Common myeloid progenitor, CD34-positive (primary cell): ENCODE data around the gene FAR2.

Experiments
- CTCF ChIA-PET: fragments of 350-600 bp; sonication (Branson Sonifier 250); formaldehyde crosslinking; loops from one replicate; lab custom pipeline; 2021; ENCODE audit warnings: antibody characterized with exemption; lab: Charles Lee
- POLR2A ChIA-PET: fragments of 350-600 bp; sonication (Branson Sonifier 250); formaldehyde crosslinking; loops from one replicate; lab custom pipeline; 2021; ENCODE audit warnings: antibody characterized with exemption; lab: Charles Lee
- DNase-seq, 3 donors: peaks; one replicate each; pipeline versions ENCODE4 v3.0.0 to v3.0.0-alpha.2; 2013
- H3K27ac ChIP-seq, 2 experiments: 1 replicate in 1 of 2; 2 replicates in 1 of 2; pipeline ENCODE4 v1.7.0; 2013; ENCODE audit warnings: inconsistent platforms in 2 of 2, low read length in 2 of 2, mild to moderate bottlenecking in 2 of 2, low read depth in 1 of 2, moderate library complexity in 1 of 2; ENCODE audit not compliant: severe bottlenecking in 2 of 2, insufficient read depth in 1 of 2, poor library complexity in 1 of 2
- H3K27me3 ChIP-seq, 5 experiments: replicated peaks in 2 of 5; 1 replicate in 3 of 5; 2 replicates in 2 of 5; pipeline versions ENCODE4 v1.6.1 to v1.7.0; 2013; ENCODE audit warnings: low read length in 4 of 5, mild to moderate bottlenecking in 2 of 5, moderate library complexity in 2 of 5, inconsistent platforms in 1 of 5; ENCODE audit not compliant: insufficient read depth in 5 of 5, control insufficient read depth in 4 of 5
- H3K36me3 ChIP-seq, 4 experiments: 1 replicate in 2 of 4; 2 replicates in 2 of 4; pipeline versions ENCODE4 v1.6.1 to v1.7.0; 2013; ENCODE audit warnings: low read length in 3 of 4, control low read depth in 1 of 4, mild to moderate bottlenecking in 1 of 4; ENCODE audit not compliant: control insufficient read depth in 4 of 4, insufficient read depth in 4 of 4
- H3K4me1 ChIP-seq, 4 experiments: 1 replicate in 3 of 4; 2 replicates in 1 of 4; pipeline versions ENCODE4 v1.6.1 to v1.7.1; 2013; ENCODE audit warnings: low read length in 3 of 4, mild to moderate bottlenecking in 3 of 4, control low read depth in 1 of 4, inconsistent platforms in 1 of 4, moderate library complexity in 1 of 4; ENCODE audit not compliant: control insufficient read depth in 4 of 4, insufficient read depth in 4 of 4; ENCODE audit errors: control extremely low read depth in 1 of 4
- H3K4me3 ChIP-seq, 7 experiments: 1 replicate in 4 of 7; 2 replicates in 3 of 7; pipeline versions ENCODE4 v1.5.1 to v1.7.0; 2013; ENCODE audit warnings: mild to moderate bottlenecking in 7 of 7, low read length in 6 of 7, moderate library complexity in 6 of 7, inconsistent platforms in 2 of 7, low read depth in 2 of 7, control low read depth in 1 of 7; ENCODE audit not compliant: insufficient read depth in 4 of 7, control insufficient read depth in 1 of 7; ENCODE audit errors: extremely low read depth in 1 of 7
- H3K9me3 ChIP-seq, 5 experiments: 1 replicate in 4 of 5; 2 replicates in 1 of 5; pipeline versions ENCODE4 v1.6.1 to v1.7.1; 2013; ENCODE audit warnings: low read length in 4 of 5, mild to moderate bottlenecking in 2 of 5, inconsistent platforms in 1 of 5, low read depth in 1 of 5, moderate library complexity in 1 of 5; ENCODE audit not compliant: control insufficient read depth in 4 of 5, insufficient read depth in 2 of 5; ENCODE audit errors: control extremely low read depth in 1 of 5
- WGBS: methylation state at CpG from one replicate; pipeline ENCODE4 v1.1.5; 2013; ENCODE audit not compliant: insufficient coverage; 5-methylcytosine and 5-hydroxymethylcytosine counted together

The FAR2 gene

DNA sequence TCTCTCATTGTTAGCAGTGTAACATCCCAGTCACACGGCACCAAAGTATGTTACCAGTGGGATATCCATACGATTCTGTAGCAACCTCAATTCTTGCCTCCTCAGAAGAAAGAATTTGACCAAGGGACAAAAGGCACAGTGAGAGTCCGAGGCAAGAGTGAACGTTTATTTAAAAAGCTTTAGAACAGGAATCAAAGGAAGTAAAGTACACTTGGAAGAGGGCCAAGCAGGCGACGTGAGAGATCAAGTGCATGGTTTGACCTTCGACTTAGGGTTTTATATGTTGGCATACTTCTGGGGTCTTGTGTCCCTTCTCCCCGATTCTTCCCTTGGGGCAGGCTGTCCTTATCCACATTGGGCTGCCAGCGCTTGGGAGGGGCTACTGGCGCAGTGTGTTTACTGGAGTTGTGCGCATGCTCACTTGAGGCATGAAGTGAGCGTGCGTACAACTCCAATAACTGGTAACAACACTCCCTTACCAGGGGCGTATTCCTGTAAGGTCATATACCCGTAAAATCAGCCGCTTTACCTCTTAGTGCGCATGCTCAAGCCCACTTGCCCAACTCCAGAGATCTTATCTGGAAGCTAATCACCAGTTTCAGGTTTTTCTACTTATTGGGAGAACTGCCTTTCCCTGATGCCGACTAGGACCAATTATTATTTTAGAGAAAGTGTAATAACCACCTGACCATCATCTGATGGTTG lies 71.7 kb downstream of the FAR2 start:
- DNase-seq = no peak
- Histone ChIP-seq H3K27me3 (no peaks in the 10 kb centered on the region), H3K36me3 (peaks cover 0 to 8% (median 2%) of the 10 kb centered on the region in 4 experiments), H3K4me1 (peaks cover 13 to 40% (median 18%) of the 10 kb centered on the region in 4 experiments), H3K9me3 (peaks cover 0 to 9% (median 0%) of the 10 kb centered on the region in 5 experiments), H3K4me3 (no peak overlapping the region), H3K27ac (no peak overlapping the region)
- ChIA-PET POLR2A (interaction anchor here (0.8 kb wide), 1 partner anchor 56 kb away, joined by 3 read pairs; no protein-coding TSS in a partner anchor), CTCF (interaction anchor here (0.8 to 3.1 kb wide), 8 partner anchors 8 to 97 kb away, joined by 3 to 13 read pairs (median 4); no protein-coding TSS in a partner anchor)
- 97% methylated on average over 16 of the region's 18 CpGs for WGBS

DNA sequence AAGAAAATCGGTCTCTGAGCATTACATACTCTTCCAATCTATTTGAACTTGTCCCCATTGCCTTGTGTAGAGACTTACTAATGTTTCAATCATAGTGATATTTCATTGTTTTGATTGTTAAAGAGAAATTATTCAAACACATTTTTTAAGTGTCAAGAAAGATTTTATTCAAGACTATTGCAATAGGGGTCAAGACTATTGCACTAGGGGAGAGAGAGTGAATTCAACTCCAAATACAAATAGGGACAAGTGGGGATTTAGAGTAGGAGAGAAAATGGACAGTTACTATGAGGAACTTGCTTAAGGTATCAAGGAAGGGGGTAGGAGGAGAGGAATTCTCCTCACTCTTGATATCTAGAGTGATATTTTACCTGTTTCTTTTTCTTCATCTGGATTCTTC lies 73.1 kb downstream of the FAR2 start:
- Histone ChIP-seq H3K27ac (no peak overlapping the region), H3K36me3 (peaks cover 0 to 8% (median 2%) of the 10 kb centered on the region in 4 experiments), H3K4me1 (peaks cover 4 to 27% (median 8%) of the 10 kb centered on the region in 4 experiments), H3K9me3 (peaks cover 0 to 9% (median 0%) of the 10 kb centered on the region in 5 experiments), H3K4me3 (no peak overlapping the region), H3K27me3 (no peaks in the 10 kb centered on the region)
- no CpG with 5 or more reads among the region's 1 CpG for WGBS
- ChIA-PET POLR2A (no interaction called here), CTCF (interaction anchor here (1.0 to 3.1 kb wide), 3 partner anchors 9 to 15 kb away, joined by 3 to 13 read pairs (median 3); no protein-coding TSS in a partner anchor)
- DNase-seq = no peak

DNA sequence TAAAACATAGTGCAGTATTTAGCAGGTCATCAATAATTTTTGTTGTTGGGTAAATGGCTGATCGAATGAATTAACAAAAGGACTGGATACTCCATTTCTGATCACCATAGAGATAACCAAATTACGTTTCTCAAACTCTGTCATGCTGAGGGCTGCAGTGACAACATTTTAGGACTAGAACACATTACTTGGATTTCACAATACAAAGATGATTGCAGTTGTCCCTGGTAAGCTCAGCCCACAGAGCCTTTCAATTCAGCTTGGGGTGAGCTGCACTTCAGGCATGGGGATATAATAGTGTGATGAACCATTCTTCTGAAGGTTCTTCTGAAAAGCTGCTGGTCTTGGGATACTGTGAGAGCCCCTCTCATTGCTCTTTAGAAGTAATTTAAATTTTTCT lies 74.3 kb downstream of the FAR2 start:
- WGBS = 100% methylated on average over 1 of the region's 2 CpGs
- Histone ChIP-seq H3K4me3 (no peak overlapping the region), H3K36me3 (peaks cover 0 to 8% (median 2%) of the 10 kb centered on the region in 4 experiments), H3K4me1 (peaks cover 1 to 21% (median 5%) of the 10 kb centered on the region in 4 experiments), H3K27me3 (no peaks in the 10 kb centered on the region), H3K9me3 (peaks cover 0 to 9% (median 0%) of the 10 kb centered on the region in 5 experiments), H3K27ac (no peak overlapping the region)
- ChIA-PET CTCF (interaction anchor here (1.0 kb wide), 2 partner anchors 17 to 94 kb away, joined by 3 read pairs; no protein-coding TSS in a partner anchor), POLR2A (no interaction called here)
- DNase-seq = no peak

DNA sequence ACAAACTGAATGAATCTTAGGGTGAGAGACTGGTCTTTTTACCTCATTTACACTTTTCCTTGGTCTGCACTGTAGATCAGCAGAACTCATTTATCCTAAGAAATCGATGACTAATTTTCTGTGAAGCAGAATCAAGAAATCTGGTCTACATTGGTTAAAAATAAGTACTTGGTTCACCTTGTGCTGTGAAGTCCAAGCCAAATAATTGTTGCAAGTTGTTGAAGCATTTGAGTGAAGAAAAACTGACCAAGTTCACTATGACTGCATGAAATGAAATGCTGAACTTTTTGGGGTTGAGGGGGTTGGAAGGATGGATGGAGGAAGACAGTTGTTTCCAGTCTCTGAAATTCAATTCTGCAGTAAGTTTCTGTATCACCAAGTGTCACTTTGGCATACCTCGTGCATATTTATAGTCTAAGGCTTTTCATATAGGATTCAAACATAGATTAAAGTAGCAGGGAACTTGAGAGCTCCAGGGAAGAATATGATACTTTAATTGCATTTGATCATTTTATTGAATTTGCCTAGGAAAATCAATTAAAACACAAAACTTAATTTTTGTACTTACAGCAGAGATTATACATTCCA lies 75.0 kb downstream of the FAR2 start:
- Histone ChIP-seq H3K27ac (no peak overlapping the region), H3K27me3 (no peaks in the 10 kb centered on the region), H3K4me3 (no peak overlapping the region), H3K36me3 (peaks cover 0 to 8% (median 2%) of the 10 kb centered on the region in 4 experiments), H3K4me1 (peaks cover 2 to 25% (median 6%) of the 10 kb centered on the region in 4 experiments), H3K9me3 (peaks cover 0 to 9% (median 0%) of the 10 kb centered on the region in 5 experiments)
- 100% methylated on average over 1 of the region's 2 CpGs for WGBS
- no peak for DNase-seq
- ChIA-PET POLR2A (no interaction called here), CTCF (interaction anchor here (1.0 kb wide), 2 partner anchors 17 to 94 kb away, joined by 3 read pairs; no protein-coding TSS in a partner anchor)

DNA sequence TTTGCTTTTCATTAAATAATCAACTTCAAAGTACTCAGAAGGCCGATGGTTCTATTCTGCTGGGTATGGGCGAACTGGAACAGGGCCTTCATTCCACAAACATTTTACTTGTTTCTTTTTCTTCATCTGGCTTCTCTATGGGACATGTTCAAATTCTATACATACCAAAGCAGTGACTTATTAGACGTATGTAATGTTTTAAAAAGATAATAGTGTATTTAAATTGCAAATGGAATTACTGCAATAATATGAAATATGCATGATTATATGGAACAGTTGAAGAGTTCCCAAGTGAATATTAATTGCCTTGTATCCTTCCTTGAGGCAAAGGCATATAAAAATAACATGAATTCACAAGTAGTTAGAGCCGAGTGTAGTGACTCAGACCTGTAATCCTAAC lies 75.5 kb downstream of the FAR2 start:
- peaks cover 2 to 24% (median 5%) of the 10 kb centered on the region in 4 experiments for H3K4me1 ChIP-seq
- no peaks in the 10 kb centered on the region for H3K27me3 ChIP-seq
- H3K36me3 ChIP-seq = peaks cover 0 to 8% (median 2%) of the 10 kb centered on the region in 4 experiments
- no peak overlapping the region for H3K4me3 ChIP-seq
- H3K9me3 ChIP-seq = peaks cover 0 to 9% (median 0%) of the 10 kb centered on the region in 5 experiments
- H3K27ac ChIP-seq = no peak overlapping the region
- ChIA-PET CTCF (no interaction called here), POLR2A (no interaction called here)
- no peak for DNase-seq
- 100% methylated on average over 1 of the region's 4 CpGs for WGBS

DNA sequence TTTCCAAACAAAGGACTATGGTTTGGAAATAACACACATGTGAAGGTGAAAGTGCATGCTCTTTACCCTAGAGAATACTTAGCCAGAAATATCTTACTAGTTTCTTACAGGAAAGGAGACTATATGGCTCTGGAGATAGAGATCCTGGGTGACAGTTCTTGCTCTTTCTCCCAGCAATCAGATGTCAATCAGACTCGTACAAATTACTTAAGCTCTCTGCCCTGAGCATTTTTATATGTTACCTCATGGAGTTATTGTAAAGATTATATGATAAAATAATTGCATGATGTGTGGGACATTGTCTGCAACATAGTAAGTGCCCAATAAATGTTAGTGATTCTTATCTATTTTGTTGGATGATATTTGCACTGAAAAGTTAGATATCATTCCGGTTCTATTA lies 76.8 kb downstream of the FAR2 start:
- POLR2A ChIA-PET = interaction anchor here (0.9 kb wide), 1 partner anchor 17 kb away, joined by 3 read pairs; no protein-coding TSS in a partner anchor
- Histone ChIP-seq H3K27ac (no peak overlapping the region), H3K4me1 (peaks cover 2 to 23% (median 4%) of the 10 kb centered on the region in 4 experiments), H3K4me3 (no peak overlapping the region), H3K9me3 (peaks cover 0 to 6% (median 0%) of the 10 kb centered on the region in 5 experiments), H3K27me3 (no peaks in the 10 kb centered on the region), H3K36me3 (peaks cover 0 to 8% (median 3%) of the 10 kb centered on the region in 4 experiments)
- DNase-seq = no peak
- CTCF ChIA-PET = interaction anchor here (1.1 to 1.2 kb wide), 2 partner anchors 19 to 91 kb away, joined by 3 read pairs; no protein-coding TSS in a partner anchor
- no CpG with 5 or more reads among the region's 2 CpGs for WGBS
